Activated CD8-positive, alpha-beta memory T cell treated with anti-CD3 and anti-CD28 coated beads, Interleukin-2, amount 50 U/mL, for 48 hours (primary cell): Measurements from ENCODE around the gene RIC3.

Experiments
- DNase-seq: peaks from one replicate; pipeline ENCODE4 v3.0.0-alpha.2; 2020

RIC3 gene, protein sequence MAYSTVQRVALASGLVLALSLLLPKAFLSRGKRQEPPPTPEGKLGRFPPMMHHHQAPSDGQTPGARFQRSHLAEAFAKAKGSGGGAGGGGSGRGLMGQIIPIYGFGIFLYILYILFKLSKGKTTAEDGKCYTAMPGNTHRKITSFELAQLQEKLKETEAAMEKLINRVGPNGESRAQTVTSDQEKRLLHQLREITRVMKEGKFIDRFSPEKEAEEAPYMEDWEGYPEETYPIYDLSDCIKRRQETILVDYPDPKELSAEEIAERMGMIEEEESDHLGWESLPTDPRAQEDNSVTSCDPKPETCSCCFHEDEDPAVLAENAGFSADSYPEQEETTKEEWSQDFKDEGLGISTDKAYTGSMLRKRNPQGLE

DNA sequence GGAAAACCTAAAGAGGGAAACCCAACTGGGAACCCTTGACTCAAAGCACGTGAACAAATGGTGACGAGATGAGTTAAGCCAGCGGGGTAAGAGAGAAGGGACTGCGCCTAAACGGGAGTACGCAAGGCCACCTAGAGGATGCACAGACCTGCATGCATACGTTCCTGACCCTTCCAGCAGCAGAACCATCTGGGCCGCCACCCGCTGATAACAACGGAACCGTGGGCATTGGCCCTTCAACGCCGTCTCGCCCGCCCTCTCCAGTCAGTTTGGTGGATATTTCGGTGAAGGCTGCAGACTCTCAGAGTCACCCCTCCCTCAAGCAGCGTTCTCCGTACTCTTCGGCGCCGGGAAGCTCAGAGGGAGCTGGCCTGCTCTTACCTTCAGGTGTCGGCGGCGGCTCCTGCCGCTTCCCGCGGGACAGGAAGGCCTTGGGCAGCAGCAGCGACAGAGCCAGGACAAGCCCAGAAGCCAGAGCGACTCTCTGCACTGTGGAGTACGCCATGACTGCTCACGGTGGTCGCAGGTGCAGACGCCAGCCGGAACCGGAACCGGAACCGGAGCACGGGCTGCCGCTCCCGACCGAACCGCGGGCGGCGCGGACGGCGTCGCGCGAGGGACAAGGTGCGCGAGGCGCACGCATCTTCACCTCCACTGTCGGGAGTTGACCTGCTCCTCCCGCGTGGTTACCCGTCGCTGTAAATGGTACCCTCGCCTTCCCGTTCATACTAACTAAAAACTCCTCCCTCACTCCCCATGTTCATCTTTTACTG, at the start of gene RIC3:
Gene RIC3 (minus strand): TSS at position 541 of the 773 bp plus-strand sequence. CDS start 36 bp downstream, at position 505.
- peak; percentile 77 for DNase-seq

DNA sequence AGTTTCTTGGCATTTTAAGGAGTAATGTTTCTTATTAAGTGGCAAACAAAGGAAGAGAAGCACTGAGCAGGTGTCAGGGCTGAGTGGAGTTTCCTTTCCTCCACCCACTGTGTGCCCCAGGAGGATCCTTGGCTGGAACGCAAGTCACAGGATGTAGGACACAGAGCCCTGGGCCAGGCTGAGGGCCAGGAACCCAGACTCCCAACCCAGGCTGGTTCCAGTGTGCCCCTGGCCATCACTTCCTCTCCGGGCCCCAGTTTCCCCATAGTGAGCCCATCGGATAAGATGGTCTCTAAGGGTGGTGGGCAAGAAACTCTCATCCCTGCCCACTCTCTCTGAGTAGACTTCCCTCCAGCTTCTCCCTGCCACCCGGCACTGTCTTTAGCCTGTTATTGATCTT, 49.6 kb upstream of the RIC3 start:
- DNase-seq = no peak

DNA sequence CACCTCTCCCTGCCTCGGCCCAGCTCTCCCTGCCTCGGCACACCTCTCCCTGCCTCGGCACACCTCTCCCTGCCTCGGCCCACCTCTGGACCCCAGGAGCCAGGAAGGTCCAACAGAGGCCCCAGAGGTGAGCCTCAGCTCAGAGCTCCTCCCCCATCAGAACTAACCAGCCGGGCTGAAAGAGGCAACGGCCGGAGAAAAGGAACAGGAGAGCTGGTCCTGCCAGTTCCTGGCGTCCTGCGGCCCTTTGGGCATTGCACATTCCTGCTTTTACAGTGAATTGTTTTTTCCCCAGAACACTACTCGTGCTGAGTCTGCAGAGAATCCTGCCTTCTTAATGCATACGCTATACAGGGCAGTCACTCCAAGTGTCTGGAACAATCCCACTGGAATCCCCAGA, 49.1 kb upstream of the RIC3 start:
- DNase-seq = no peak

DNA sequence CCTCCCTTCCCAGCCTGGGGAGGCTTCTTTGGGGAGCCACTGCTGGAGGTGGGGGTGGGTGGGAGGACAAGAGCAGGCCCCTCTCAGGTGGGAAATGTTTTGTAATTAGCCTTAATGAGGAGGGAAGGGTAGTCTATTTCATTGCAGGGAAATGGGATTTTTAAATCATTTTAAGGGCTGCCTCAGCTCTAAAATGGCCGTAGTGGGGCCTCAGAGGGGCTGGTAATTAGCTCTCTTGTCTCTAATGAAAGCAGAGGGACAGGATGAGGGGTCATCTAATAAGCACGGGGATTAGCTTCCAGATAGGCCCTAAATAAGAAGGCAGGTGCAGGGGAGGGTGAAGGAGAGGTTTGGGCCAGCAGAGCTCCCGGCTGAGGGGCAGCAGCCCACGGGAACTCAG, 48.3 kb upstream of the RIC3 start:
- DNase-seq = no peak

DNA sequence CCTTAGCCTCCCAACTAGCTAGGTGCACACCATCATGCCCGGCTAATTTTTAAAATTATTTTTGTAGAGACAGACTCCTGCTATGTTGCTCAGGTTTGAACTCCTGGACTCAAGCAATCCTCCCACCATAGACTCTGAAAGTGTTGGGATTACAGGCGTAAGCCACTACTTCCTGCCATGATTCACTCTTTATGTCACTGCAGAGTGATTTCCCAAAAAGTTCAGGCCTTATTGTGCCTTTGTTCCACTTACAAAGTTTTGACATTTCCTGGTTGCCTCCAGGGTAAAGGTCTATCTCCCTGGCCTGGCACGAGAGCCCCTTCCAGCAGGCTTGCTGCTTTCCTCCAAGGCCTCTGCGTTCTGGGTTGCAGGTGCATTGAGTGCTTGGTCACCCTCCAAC, 44.6 kb upstream of the RIC3 start:
- DNase-seq = no peak

DNA sequence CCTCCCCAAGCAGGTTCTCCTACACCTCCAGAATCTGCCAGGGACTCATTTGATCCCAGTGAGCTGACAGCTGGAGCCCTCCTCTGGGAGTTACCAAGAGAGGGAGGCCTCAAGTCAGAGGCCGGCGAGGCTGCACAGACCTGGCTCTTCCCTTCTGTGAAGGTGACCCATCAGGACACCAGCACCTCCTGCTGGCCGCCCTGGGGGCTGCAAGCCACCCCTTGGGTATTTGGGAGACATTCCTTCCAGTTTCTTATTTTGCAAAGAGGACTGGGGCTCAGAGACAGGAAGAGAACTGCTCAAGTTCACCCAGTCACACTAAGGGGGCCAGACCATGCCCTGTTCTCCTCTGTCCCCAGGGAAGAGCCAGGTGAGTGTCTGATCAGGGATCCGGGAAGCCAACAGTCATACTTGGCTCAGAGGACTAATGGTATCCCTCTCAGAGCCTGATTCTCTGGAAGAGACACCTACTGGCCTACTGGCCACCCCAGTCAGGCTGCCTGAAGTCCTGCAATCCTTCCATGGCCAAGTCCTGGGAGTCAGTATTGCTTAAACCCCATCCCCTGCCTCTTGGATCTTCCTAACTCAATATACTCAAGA, 40.5 kb upstream of the RIC3 start:
- peak; percentile 78 for DNase-seq

DNA sequence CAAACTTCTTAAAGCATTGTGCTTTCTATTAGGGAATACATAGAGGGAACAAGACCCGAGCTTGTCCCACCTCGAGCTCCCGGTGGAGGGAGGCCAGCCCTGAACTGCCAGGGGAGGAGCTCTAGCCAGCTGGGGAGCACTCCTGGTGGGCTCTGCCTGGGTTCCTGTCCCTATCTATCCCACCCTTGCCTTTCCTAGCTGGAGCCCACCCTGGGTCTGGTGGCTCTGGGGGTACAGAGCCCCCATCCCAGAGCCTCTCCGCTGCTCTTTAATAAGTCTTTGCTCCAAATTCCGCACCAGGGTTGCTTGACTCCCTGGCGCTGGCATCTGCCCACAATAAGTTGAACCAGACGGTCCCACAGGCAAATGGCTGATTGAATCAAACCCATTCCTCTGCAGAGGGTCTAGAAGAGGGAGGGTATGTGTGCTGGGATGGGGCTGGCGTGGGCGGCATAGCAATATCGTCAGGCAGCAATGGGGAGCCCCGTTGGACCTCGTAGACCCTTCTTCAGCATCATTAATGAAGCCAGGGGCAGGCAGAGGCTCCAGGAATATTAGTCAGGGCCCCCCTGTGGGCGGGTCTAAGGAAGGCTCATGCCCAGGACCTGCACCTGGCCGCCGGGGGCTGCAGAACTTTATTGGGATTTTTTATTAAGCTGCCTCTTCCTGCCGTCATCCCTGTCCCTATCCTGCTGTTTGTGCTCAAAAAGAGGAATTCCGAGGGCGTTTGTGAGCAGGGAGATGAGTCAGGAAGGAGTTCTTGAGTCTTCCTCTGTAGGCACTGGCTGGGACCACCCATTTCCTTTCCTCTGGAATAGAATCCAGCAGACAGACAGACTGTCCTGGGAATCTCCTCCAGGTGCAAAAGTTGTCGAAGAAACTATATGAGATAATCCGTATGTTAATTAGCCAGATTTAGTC, 38.5 kb upstream of the RIC3 start:
- DNase-seq = peak; percentile 23

DNA sequence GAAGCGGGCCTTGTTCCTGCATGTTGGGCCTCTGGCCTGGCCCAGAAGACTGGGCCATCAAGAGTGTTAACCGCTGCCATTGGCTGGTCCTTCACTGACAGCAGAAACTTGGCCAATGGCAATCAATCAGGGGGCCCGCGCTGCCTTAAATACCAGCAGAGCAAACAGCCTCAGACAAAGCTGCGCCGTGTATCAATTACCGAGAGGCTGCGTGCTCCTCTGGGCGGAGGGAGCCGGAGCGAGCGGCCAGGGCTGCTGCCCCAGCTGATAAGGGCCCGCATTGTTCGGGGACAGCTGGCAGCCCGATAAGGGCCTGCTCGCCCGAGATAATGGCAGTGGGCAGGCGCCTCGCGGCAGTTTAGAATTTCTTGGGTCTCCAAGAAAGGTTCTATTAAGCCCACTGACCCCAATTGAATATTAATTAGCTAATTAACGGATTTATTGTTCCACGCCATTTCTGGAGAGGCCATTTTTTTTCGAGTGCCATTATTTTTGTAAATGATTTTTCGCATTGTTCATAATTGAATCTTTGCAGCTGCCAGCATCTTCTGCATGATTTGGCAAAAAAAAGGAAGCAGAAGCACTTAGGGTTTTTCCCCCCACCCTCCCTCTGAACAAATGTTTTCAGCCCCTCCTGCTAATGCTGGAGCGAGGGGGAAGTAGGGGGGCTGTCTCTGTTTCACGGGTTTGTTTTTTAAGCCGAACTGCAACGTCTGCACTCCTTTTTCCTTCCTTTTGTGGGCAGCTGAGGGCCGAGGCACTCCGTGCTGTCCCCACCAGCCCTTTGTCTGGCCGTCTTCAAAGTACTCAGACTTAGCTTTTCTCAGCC, 37.6 kb upstream of the RIC3 start:
- peak; percentile 47 for DNase-seq

DNA sequence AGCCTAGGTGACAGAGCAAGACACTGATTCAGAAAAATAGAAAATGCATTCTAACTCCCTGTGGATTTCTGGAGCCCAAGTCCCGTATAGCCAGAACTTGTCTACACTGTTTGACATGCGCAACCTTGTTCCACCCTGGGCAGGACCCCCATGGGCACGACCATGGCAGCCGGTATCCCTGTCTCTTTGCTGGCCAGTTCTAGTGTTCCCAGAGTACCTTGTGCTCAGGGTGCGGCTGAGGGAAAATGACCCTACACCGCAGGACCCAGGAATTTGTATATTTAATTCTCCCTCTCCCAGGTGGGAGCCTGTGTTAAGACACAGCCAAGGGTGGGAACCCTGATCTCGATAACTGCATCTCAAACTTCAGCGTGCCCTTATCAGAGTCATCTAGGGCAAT, 36.7 kb upstream of the RIC3 start:
- DNase-seq = peak; percentile 33

DNA sequence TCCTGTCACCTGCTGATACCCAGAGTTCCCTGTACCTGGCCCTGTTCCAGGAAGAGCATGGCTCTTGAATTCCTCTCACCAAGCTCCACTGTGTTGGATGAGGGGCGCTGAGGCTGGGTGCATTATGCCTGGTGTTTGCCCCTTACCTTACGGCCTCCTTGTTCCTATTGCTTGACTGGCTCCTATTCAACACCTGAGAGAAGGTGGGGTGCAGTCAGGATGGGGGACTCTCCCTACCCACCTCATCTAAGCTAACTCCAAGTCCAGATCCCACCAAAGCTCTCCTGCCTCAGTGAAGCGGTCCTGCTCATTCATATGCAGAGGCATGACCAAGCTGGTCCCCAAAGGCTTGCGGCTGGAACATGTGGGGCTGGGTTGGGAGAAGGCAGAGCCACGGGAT, 35.8 kb upstream of the RIC3 start:
- DNase-seq = peak; percentile 29

DNA sequence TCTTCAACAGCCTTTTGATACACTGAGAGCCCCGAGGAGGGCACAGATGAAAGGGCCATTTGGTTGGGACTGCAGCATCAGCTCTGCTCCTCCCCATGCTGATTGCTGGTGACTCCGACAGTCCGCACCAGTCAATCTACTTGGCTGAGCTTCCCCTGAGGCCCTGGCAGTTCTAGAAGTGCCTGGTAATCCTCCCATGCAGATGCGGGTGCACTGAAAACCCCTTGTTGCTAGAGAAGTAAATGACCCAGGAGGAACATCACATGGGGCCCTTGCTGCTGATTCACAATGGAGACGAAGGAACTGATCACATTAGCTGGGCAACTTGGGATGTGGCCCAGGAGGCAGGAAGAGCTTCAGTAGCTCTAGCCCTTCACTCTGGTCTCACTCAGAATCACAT, 35.2 kb upstream of the RIC3 start:
- DNase-seq = no peak

DNA sequence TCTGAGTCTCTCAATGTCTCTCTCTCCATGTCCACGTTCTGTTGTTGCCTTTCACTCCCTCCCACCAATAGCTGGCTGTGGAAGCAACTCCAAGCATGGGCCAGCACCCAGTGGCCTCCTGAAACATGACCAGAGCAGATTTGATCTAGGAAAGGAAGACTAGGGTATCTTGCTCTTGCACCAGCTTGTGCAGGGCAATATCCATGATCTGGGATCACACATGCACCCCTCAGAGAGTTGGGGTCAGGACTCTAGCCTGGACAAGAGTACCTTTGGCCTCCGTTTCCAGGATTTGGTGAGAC, 34.5 kb upstream of the RIC3 start:
- no peak for DNase-seq

DNA sequence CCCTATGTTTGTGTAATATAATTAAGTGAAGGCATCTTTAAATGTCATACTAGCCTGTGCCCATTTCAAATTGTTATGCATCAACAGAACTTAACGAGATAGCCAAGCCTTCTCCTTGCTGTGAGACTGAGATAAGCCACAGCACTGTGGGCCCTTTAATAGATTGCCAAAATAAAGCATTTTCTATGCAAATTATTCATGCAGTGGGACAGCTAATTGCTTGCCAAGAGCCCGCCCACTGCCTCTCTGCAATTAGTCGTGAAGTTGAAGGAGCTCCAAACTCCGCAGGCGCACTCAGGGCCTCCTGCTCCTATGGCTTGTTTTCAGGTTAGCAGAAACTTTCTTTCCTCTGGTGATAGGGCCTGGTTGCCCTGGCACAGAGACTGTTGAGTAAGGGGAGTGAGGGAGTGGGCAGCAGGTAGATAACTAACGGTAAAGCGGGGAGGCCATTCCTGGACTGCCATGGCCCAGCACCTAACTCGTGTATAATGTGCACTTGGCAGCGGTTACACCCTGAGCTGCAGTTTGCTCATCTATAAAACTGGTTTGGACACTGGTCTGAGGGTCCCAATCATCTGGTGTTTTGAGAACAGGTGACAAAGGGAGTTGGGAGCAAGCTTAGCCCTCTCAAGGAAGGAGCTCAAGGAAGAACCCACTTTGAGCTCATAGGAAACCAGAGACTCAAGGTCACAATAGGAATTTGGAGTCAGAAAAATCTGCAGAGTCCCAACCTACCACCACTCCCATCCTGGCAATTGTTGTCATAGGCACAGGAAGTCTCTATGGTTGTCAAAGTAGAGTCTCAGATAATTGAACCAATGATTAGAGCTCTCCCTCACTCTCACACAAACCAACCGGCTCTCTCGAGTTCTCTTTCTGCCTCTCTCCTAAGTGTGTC, 33.9 kb upstream of the RIC3 start:
- DNase-seq = peak; percentile 25

DNA sequence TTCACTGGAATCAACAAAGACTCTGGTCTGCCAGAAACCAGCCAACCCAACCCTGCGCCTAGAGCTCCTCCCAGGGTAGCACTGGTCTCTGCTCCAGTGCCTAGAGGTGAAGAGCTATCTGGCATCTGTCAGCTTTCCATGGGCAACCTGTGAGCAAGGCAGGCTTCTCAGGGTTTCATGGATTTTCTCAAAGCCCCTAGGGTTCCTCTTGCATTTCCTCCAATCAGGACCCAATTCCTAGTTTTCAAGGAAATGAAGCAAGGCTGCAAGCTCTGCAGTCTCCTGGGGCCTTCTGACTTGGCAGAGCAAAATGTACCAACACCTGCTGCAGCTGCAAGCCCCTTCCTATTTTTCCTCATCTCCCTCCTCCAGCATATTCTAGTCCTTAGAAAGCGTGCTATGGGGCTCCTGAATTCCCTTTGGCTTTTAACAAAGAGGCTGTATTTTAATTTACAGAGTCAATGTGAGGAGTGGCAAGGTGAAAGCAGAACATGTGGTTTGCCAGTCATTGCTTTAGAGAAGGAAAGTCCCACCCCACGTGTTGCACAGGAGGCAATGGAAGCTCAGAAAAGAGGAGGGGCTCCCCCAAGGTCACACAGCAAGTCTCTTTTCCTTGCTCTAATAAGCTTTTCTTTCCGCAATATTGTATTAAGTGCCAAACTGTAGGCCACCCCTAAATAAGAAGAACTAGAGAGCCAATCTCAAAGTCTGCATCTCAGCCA, 33.0 kb upstream of the RIC3 start:
- no peak for DNase-seq

DNA sequence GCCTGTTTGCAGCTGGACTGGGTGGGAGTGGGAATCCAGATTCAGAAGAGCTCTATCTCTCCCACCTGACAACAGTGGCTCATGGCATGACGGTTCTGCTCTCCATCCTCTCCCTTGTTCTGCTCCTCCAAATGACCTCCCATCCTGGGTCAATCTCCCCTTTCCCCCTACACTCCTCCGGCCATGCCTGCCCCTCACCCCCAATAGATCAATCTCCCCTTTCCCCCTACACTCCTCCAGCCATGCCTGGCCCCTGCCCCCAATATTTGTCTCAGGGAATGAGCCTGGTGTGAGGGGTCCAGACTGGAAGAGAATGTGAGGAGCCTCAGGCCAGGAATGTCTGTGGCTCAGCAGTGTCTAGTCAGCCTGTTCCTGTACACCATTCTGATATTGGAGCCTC, 30.9 kb upstream of the RIC3 start:
- no peak for DNase-seq

DNA sequence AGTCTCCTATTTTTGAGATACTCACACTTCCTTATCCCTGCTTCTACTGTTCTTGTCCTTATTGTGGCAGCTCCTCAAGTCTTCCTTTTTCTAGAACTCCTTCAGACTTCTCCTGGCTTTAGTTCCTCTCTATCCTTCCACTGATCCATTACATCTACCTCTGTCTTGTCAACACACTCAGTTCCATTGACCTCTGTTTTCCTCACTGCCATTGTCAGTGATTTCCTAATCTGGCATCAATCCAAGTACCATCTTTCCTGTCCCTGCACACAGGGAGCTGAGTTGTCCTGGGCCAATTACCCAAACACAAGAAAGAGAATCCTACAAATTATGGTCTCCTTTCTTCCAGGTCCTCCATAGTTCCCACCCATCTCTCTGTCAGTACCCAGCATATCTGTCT, 27.9 kb upstream of the RIC3 start:
- no peak for DNase-seq

DNA sequence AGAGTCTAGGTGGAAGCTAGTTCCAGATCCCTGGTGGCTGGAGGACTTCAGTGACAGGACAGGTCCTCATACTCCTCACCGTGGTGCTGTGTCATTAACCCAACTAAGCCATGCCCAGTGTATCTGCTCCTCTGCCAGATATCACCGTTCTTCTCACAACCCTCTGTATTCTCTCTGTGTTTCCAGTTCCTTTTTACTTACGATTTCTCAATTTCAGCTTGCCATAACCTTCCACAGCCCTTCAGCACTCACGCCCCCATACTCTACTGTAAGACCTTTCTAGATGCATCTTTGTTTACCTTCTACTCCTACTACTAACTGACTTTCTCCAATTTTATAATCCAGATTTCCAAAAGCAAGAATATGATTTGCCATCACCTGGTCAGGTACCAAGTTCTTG, 26.1 kb upstream of the RIC3 start:
- no peak for DNase-seq

DNA sequence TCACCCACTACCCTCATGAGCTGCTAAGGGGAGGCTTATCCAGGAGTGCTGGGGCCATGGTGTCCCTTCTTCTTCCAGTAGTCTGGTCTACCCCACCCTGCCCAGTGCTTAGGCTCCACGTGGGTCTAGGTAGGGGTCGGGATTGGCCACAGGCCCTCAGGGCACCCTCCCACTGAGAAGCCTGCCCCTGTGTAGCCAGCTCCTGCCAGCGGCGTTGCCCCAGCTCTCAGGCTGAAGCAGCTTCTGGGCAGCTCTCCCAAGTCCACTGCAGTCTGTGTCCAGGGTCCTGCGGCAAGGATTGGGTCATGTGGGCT, 24.0 kb upstream of the RIC3 start:
- no peak for DNase-seq

DNA sequence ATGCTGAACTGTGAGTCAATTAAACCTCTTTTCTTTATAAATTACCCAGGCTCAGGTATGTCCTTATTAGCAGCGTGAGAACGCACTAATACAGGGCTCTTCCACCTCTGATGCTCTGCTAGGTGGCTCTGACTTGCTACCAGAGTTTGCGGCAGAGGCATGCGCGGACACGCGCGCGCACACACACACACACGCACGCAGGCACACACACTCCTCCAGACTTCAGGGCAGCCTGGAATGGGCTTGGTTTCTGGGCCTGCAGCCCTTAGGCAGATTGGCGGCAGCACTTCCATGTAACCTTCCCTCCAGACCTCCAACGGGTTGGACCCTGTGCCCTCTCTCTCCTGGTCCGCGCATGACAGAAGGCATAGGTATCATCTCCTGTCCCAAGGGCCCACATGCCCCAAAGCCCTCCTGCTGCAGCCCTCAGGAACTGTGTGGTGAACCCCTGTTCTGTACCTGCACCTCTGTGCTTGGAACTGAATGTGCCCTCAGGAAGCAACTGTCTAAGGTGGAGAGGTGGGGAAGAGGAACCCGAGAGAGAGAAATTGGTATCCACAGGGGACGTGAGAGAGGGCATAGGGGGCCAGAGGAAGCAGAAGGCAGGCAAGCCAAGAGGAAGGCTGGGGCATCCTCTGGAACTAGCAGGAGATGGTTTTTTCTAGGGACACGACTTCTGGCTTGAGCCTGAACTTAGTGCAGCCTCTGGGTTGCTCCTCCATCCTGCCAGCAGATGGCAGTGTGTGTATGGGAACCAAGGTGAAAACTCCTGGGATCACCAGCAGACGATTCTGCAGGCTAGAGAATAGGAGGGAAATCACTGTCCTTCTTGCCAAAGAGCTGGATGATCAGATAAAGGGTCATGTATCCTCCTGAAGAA, 23.4 kb upstream of the RIC3 start:
- peak; percentile 71 for DNase-seq

DNA sequence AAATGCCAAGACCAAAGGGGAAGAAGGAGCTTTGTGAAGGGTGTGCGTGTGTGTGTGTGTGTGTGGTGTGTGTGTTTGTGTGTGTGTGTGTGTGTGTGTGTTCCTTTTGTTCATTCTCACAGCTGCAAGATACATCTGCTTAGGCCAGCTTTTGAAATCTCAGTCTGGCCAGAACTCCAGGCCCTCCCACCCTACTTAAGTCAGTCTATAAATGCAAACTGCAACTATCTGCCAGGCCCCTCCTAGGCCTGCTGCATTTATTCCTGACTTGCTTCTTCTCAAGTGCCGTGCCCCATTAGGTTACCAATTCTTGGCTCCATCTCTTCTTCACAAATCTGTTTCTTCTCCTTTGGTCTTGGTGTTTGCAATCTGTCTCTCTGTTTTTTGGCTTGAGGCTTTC, 21.6 kb upstream of the RIC3 start:
- DNase-seq = no peak
